Esophagus squamous epithelium (tissue), 4 donors: Measurements from ENCODE around the gene TPD52L1.

ENCODE experiments used
- POLR2A ChIP-seq, 4 donors: fragments of 450-650 bp; IDR thresholded peaks; one replicate each; pipeline ENCODE4 v1.6.1; 2017; ENCODE audit warnings: antibody characterized with exemption in 4 of 4, mild to moderate bottlenecking in 4 of 4, moderate library complexity in 3 of 4
- TF ChIP-seq, protein P1 (sequence below), 6 experiments: fragments of 450-650 bp in 4 of 6; fragments of 200-600 bp in 2 of 6; sonication (generic) in 2 of 6; IDR thresholded peaks; one replicate each; pipeline ENCODE4 v1.5.1; 2016 to 2019; ENCODE audit warnings: antibody characterized with exemption in 6 of 6, mild to moderate bottlenecking in 4 of 6, moderate library complexity in 4 of 6

DNA sequence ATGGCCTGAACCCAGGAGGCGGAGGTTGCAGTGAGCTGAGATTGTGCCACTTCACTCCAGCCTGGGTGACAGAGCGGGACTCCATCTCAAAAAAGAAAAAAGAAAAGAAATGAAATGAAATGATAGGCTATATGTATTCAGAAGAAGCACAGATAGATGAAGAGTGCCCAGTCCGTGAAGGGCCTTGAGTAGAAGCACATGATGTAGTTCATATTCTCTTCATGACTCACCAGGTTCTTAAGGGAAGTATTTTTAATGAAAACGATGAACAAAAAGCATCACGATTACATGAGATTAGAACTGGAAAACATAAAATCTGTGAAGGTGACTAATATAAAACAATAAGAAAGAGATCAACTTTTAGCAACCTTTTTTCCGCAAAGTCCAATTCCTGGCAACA lies 29.8 kb downstream of the TPD52L1 start:
- TF ChIP-seq, protein P1, sequence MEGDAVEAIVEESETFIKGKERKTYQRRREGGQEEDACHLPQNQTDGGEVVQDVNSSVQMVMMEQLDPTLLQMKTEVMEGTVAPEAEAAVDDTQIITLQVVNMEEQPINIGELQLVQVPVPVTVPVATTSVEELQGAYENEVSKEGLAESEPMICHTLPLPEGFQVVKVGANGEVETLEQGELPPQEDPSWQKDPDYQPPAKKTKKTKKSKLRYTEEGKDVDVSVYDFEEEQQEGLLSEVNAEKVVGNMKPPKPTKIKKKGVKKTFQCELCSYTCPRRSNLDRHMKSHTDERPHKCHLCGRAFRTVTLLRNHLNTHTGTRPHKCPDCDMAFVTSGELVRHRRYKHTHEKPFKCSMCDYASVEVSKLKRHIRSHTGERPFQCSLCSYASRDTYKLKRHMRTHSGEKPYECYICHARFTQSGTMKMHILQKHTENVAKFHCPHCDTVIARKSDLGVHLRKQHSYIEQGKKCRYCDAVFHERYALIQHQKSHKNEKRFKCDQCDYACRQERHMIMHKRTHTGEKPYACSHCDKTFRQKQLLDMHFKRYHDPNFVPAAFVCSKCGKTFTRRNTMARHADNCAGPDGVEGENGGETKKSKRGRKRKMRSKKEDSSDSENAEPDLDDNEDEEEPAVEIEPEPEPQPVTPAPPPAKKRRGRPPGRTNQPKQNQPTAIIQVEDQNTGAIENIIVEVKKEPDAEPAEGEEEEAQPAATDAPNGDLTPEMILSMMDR (IDR thresholded peaks at IDR 0.05): no peak
- TF ChIP-seq POLR2A (IDR thresholded peaks at IDR 0.05): no peak
